K562 (cell line): ENCODE data around the gene INO80D. TPM values are rescaled to one million over a fixed set of nuclear protein-coding genes. Genes with fewer than 3 reads are reported as not detected.

Experiments
- ATAC-seq: fragments of 200-7000 bp; cut with Tn5 transposase; 3 replicates; pipeline ENCODE4 v1.9.1; 2020; ENCODE audit warnings: moderate library complexity
- BruUV-seq: library from RNA; stranded (reverse); fragments of 400-500 nt; replicated peaks from 2 replicates; lab custom pipeline; 2021; lab: Mats Ljungman, UMichigan
- CTCF ChIA-PET: fragments of 300-600 bp; formaldehyde crosslinking; extraction: SDS; loops from one replicate; lab custom pipeline; 2021; ENCODE audit warnings: low intra/inter-chr PET ratio; lab: Yijun Ruan, JAX
- POLR2A ChIA-PET: fragments of 300-600, 350-650 bp; sonication (Branson Sonifier 250); formaldehyde crosslinking; extraction: SDS; loops from one replicate; lab custom pipeline; 2021; ENCODE audit warnings: antibody characterized with exemption, inconsistent platforms; lab: Yijun Ruan, JAX
- DNase-seq, 4 experiments: peaks; one replicate each; pipeline versions ENCODE4 v3.0.0 to v3.0.0-alpha.2; 2011 to 2018; ENCODE audit warnings: low spot score in 3 of 4, mixed read lengths in 3 of 4; ENCODE audit errors: extremely low read depth in 1 of 4
- FAIRE-seq: peaks from 2 replicates; lab custom pipeline; 2011; peaks lifted over from hg19 to GRCh38; lab: Jason Lieb, UNC
- H2AFZ ChIP-seq: 2 replicates; pipeline ENCODE4 v1.6.0; 2011; ENCODE audit warnings: low read depth, low read length, control low read depth, inconsistent platforms
- H3K27ac ChIP-seq: fragments of 200-600 bp; 3 replicates; pipeline ENCODE4 v1.8.0; 2011; ENCODE audit warnings: low read depth, mild to moderate bottlenecking, control low read depth, inconsistent platforms, low read length, moderate library complexity, mixed read lengths; ENCODE audit errors: extremely low read depth
- H3K27me3 ChIP-seq, 2 experiments: fragments of 300-600 bp in 1 of 2; 2 replicates in 1 of 2; 3 replicates in 1 of 2; pipeline versions ENCODE4 v1.6.0 to v1.8.0; 2011; ENCODE audit warnings: inconsistent platforms in 2 of 2, low read length in 2 of 2, mild to moderate bottlenecking in 1 of 2, mixed read lengths in 1 of 2, moderate library complexity in 1 of 2; ENCODE audit not compliant: control insufficient read depth in 2 of 2, insufficient read depth in 2 of 2
- H3K36me3 ChIP-seq: fragments of 300-600 bp; 3 replicates; pipeline ENCODE4 v1.8.0; 2011; ENCODE audit warnings: mild to moderate bottlenecking, low read length, inconsistent platforms; ENCODE audit not compliant: control insufficient read depth, insufficient read depth
- H3K4me1 ChIP-seq, 2 experiments: fragments of 200-600 bp in 1 of 2; replicated peaks in 1 of 2; 2 replicates in 1 of 2; 3 replicates in 1 of 2; pipeline versions ENCODE4 v1.5.1 to v1.8.0; 2011; ENCODE audit warnings: inconsistent platforms in 2 of 2, low read length in 2 of 2, mild to moderate bottlenecking in 1 of 2, mixed read lengths in 1 of 2, moderate library complexity in 1 of 2; ENCODE audit not compliant: control insufficient read depth in 2 of 2, insufficient read depth in 2 of 2
- H3K4me2 ChIP-seq: 2 replicates; pipeline ENCODE4 v1.6.1; 2011; ENCODE audit warnings: low read length, control low read depth, inconsistent platforms, mixed read lengths; ENCODE audit not compliant: insufficient read depth
- H3K4me3 ChIP-seq: fragments of 200-600 bp; sonication (generic), shearing (Covaris generic); 2 replicates; pipeline ENCODE4 v1.5.1; 2016; ENCODE audit warnings: control low read depth, inconsistent platforms
- H3K79me2 ChIP-seq: fragments of 200-600 bp; 3 replicates; pipeline ENCODE4 v1.8.0; 2011; ENCODE audit warnings: low read length, inconsistent platforms; ENCODE audit not compliant: control insufficient read depth, insufficient read depth
- H3K9ac ChIP-seq, 2 experiments: 2 replicates each; pipeline versions ENCODE4 v1.6.0 to v1.6.1; 2011; ENCODE audit warnings: low read depth in 2 of 2, low read length in 2 of 2, control low read depth in 1 of 2, inconsistent platforms in 1 of 2, mild to moderate bottlenecking in 1 of 2, mixed read lengths in 1 of 2; ENCODE audit not compliant: insufficient read depth in 1 of 2
- H3K9me1 ChIP-seq: one replicate; pipeline ENCODE4 v1.6.0; 2011; ENCODE audit warnings: inconsistent platforms, mild to moderate bottlenecking, low read length, moderate library complexity; ENCODE audit not compliant: control insufficient read depth, insufficient read depth
- H3K9me3 ChIP-seq: replicated peaks from 2 replicates; pipeline ENCODE4 v1.5.1; 2011; ENCODE audit warnings: low read depth, low read length, inconsistent platforms; ENCODE audit not compliant: control insufficient read depth, insufficient read depth
- H4K20me1 ChIP-seq: replicated peaks from 2 replicates; pipeline ENCODE4 v1.6.1; 2011; ENCODE audit warnings: low read length, inconsistent platforms, mixed read lengths; ENCODE audit not compliant: control insufficient read depth, insufficient read depth
- BCLAF1 ChIP-seq, 2 experiments: fragments of 450-650 bp in 1 of 2; IDR thresholded peaks; 2 replicates each; pipeline ENCODE4 v1.6.1; 2011 to 2017; ENCODE audit warnings: low read depth in 2 of 2, antibody characterized with exemption in 1 of 2, borderline replicate concordance in 1 of 2, low read length in 1 of 2, mild to moderate bottlenecking in 1 of 2, mixed read lengths in 1 of 2; ENCODE audit not compliant: control insufficient read depth in 1 of 2
- BDP1 ChIP-seq: IDR thresholded peaks from 3 replicates; pipeline ENCODE4 v1.6.1; 2011; ENCODE audit not compliant: insufficient read length, insufficient read depth
- CC2D1A ChIP-seq: fragments of 450-650 bp; IDR thresholded peaks from 2 replicates; pipeline ENCODE4 v1.6.1; 2017; ENCODE audit warnings: mild to moderate bottlenecking
- E2F5 ChIP-seq: sonication (generic); formaldehyde crosslinking; IDR thresholded peaks from 2 replicates; pipeline ENCODE4 v1.8.0; 2022; ENCODE audit warnings: mild to moderate bottlenecking, missing genetic modification reagents
- HMG20B ChIP-seq: fragments of 250-450 bp; sonication (Bioruptor Pico); IDR thresholded peaks from 2 replicates; pipeline ENCODE4 v1.5.0; 2021; ENCODE audit warnings: mild to moderate bottlenecking
- MED1 ChIP-seq: sonication (generic); formaldehyde crosslinking; IDR thresholded peaks from 2 replicates; pipeline ENCODE4 v1.8.1; 2023; ENCODE audit warnings: missing genetic modification reagents, borderline replicate concordance
- PHB ChIP-seq: fragments of 250-450 bp; sonication (Bioruptor Pico); IDR thresholded peaks from 2 replicates; pipeline ENCODE4 v1.5.0; 2021
- PHF21A ChIP-seq: fragments of 450-650 bp; IDR thresholded peaks from 2 replicates; pipeline ENCODE4 v1.6.1; 2017; ENCODE audit warnings: low read depth, borderline replicate concordance
- PURB ChIP-seq: sonication (generic); formaldehyde crosslinking; IDR thresholded peaks from 2 replicates; pipeline ENCODE4 v1.9.0; 2021; ENCODE audit warnings: low read depth, mild to moderate bottlenecking, missing genetic modification reagents
- THRA ChIP-seq: fragments of 450-650 bp; IDR thresholded peaks from 2 replicates; pipeline ENCODE4 v1.6.1; 2017; ENCODE audit warnings: mild to moderate bottlenecking, moderate library complexity
- ZFP36 ChIP-seq: fragments of 150-350 bp; IDR thresholded peaks from 2 replicates; pipeline ENCODE4 v1.6.1; 2018; ENCODE audit warnings: low read length, low read depth; ENCODE audit not compliant: partially characterized antibody
- ZNF253 ChIP-seq: fragments of 250-450 bp; sonication (Bioruptor Pico); conservative IDR thresholded peaks from 2 replicates; pipeline ENCODE4 v1.6.1; 2021; ENCODE audit warnings: mild to moderate bottlenecking
- ZNF324 ChIP-seq: fragments of 250-450 bp; sonication (Bioruptor Pico); IDR thresholded peaks from 2 replicates; pipeline ENCODE4 v1.4.0; 2020; ENCODE audit warnings: mild to moderate bottlenecking
- WGBS: fragments of 100-300 bp; shearing (Covaris generic); methylation state at CpG from one replicate; pipeline ENCODE4 v1.1.6; 2016; ENCODE audit warnings: low coverage, mixed read lengths; ENCODE audit not compliant: insufficient coverage; ENCODE audit errors: missing lambda C conversion rate; 5-methylcytosine and 5-hydroxymethylcytosine counted together
- in situ Hi-C: fragments of 300-500 bp; cut with MboI; formaldehyde crosslinking; loops from 4 replicates; pipeline ENCODE4 v1.15.0; 2018; ENCODE audit warnings: inconsistent platforms, mixed read lengths
- intact Hi-C: fragments of 100-400 bp; cut with micrococcal nuclease; formaldehyde crosslinking; loops from 2 replicates; pipeline ENCODE4 v1.14.2; 2022
- polyA plus RNA-seq, 8 experiments: library from polyadenylated mRNA; depleted of rRNA in 4 of 8; stranded (reverse) in 5 of 8; unstranded in 3 of 8; fragments of >200 nt; fragmentation: Nextera tagmentation in 2 of 8; fragmentation: Illumina TruSeq in 1 of 8; extraction: Ambion mirVana in 2 of 8; extraction: Trizol in 1 of 8; gene quantifications; 2 replicates each; pipeline versions ENCODE4 v1.2.1 to v1.2.3, GENCODE V29; 2011 to 2014; ENCODE audit warnings: inconsistent platforms in 1 of 8, missing spikeins in 1 of 8
- total RNA-seq, 7 experiments: library from RNA; depleted of rRNA in 6 of 7; stranded (reverse); fragments of >200 nt in 6 of 7; fragmentation: Illumina TruSeq in 2 of 7; extraction: Trizol in 2 of 7; gene quantifications; 2 replicates each; pipeline versions ENCODE4 v1.2.1 to v1.2.3, GENCODE V29; 2011 to 2021; ENCODE audit warnings: low replicate concordance in 1 of 7
- TF ChIP-seq, protein P1 (sequence below): fragments of 450-650 bp; IDR thresholded peaks from 2 replicates; pipeline ENCODE4 v1.6.1; 2018; ENCODE audit warnings: mild to moderate bottlenecking, low read depth; ENCODE audit not compliant: partially characterized antibody

INO80D gene
- total and polyA plus RNA-seq, 9 of the 15 experiments (the other 6 are each of a cell fraction or from before 2014, with no cell fraction given) = 0.64 to 8.1 (median 2.9) TPM

- Histone ChIP-seq H3K27ac (no peak overlapping the region), H4K20me1 (no peaks in the 10 kb centered on the region), H3K4me2 (no peak overlapping the region), H3K4me3 (no peak overlapping the region), H2AFZ (no peak overlapping the region), H3K9me1 (no peaks in the 10 kb centered on the region), H3K9ac (no peak overlapping the region), H3K9me3 (no peaks in the 10 kb centered on the region), H3K27me3 (no peaks in the 10 kb centered on the region), H3K4me1 (no peaks in the 10 kb centered on the region), H3K79me2 (no peaks in the 10 kb centered on the region), H3K36me3 (no peaks in the 10 kb centered on the region)
- in situ Hi-C loops (no loop called here), intact Hi-C loops (no loop called here)
- ATAC-seq (no peak), DNase-seq (no peak), FAIRE-seq (no peak)
- no TSS peak for BruUV-seq
- WGBS = 90% methylated on average over 1 of the region's 4 CpGs
- ChIA-PET CTCF (no interaction called here), POLR2A (interaction anchor here (1.2 kb wide), 1 partner anchor 9 kb away, joined by 4 read pairs; no protein-coding TSS in a partner anchor)
- TF ChIP-seq ZFP36 = no peak
- no peak for TF ChIP-seq PHB (CRISPR knock-in tag)
- TF ChIP-seq BDP1 = no peak
- TF ChIP-seq PURB (CRISPR knock-in tag) = no peak
- TF ChIP-seq E2F5 (CRISPR knock-in tag) = no peak
- no peak for TF ChIP-seq ZNF324
- no peak for TF ChIP-seq ZNF253
- no peak for TF ChIP-seq CC2D1A
- no peak for TF ChIP-seq PHF21A
- TF ChIP-seq, protein P1, sequence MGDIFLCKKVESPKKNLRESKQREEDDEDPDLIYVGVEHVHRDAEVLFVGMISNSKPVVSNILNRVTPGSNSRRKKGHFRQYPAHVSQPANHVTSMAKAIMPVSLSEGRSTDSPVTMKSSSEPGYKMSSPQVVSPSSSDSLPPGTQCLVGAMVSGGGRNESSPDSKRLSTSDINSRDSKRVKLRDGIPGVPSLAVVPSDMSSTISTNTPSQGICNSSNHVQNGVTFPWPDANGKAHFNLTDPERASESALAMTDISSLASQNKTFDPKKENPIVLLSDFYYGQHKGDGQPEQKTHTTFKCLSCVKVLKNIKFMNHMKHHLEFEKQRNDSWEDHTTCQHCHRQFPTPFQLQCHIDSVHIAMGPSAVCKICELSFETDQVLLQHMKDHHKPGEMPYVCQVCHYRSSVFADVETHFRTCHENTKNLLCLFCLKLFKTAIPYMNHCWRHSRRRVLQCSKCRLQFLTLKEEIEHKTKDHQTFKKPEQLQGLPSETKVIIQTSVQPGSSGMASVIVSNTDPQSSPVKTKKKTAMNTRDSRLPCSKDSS = no peak
- no peak for TF ChIP-seq BCLAF1 (IDR thresholded peaks at IDR 0.05; ENCODE audit: borderline replicate concordance in 1 of 2, control insufficient read depth in 1 of 2, low read depth in 2 of 2, low read length in 1 of 2)
- no peak for TF ChIP-seq MED1 (CRISPR knock-in tag)
- TF ChIP-seq HMG20B (CRISPR knock-in tag) = no peak
- no peak for TF ChIP-seq THRA
Measured at GRCh38 chr2:206105038-206105437, 19.1 kb upstream of the INO80D start.
